HPDE6-E6E7 (cell line): ENCODE results near the gene AURKB.
"Not testable (repeated sequence)": the region's sequence is repeated elsewhere in the genome, so short reads cannot be mapped to it uniquely, and the experiment has no call there.

Experiments used
- DNase-seq: peaks from one replicate; pipeline ENCODE4 v3.0.0; 2011; ENCODE audit warnings: missing footprints; ENCODE audit errors: extremely low spot score

The AURKB gene

GRCh38 chr17:8189041-8189710 lies 21.2 kb downstream of the AURKB start:
- no peak for DNase-seq

DNA sequence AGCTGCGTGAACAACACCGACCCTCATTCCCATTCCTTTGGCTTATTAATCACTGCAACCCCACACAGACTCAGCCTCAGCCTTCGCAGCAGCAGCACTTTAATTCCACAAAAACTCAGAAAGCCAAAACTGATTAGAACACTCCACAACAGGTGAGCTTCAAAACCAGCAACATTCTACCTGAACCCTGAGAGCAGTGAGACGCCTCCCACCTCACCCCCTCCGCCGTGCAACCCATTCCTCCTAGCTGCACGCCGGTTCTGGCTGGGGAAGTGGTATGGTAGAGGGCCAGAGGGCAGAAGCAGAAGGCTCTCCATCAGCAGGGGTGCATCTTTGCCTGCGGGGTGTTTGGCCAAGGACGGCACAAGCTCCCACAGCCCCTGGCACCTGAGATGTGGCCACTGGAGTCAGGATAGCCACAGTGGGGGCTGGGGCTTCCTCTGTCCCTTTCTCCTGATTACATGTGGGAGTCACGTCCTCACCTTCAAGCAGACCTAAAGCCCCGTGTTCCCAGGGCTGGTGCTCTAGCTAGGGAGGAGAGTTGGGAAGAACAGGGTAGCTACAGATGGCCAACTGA lies 22.0 kb downstream of the AURKB start:
- DNase-seq = no peak

- DNase-seq = peak; percentile 69
Observed at GRCh38 chr17:8187517-8188262, 22.7 kb downstream of the AURKB start.

DNA sequence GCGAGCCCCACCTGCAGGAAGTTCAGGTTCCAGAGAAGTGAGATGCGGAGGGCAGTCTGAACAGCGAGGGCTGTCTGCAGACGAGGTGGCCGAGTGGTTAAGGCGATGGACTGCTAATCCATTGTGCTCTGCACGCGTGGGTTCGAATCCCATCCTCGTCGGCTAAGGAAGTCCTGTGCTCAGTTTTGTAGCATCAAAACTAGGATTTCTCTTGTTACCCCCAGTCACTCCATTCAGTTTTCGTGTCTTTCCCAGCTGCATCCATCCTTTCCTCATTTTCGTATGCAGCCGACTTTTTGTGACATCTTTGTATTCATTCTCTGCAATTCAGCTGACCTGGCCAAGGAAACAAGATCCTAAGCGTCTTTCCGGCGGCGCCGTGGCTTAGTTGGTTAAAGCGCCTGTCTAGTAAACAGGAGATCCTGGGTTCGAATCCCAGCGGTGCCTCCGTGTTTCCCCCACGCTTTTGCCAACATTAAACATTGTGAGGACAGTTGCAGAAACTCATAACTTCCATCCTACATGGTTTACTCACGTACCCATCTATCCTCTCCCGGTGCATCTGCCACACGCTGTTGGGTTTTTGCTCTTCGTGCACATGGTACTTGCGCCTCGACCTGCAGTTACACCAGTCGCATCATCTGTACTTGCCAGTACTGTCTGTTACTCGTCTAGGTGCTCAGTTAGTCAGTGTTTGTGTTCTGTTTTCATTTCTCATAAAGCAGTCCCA lies 23.4 kb downstream of the AURKB start:
- DNase-seq = peak; percentile 71

- DNase-seq = no peak
Observed at GRCh38 chr17:8186446-8186786, 24.0 kb downstream of the AURKB start.

DNA sequence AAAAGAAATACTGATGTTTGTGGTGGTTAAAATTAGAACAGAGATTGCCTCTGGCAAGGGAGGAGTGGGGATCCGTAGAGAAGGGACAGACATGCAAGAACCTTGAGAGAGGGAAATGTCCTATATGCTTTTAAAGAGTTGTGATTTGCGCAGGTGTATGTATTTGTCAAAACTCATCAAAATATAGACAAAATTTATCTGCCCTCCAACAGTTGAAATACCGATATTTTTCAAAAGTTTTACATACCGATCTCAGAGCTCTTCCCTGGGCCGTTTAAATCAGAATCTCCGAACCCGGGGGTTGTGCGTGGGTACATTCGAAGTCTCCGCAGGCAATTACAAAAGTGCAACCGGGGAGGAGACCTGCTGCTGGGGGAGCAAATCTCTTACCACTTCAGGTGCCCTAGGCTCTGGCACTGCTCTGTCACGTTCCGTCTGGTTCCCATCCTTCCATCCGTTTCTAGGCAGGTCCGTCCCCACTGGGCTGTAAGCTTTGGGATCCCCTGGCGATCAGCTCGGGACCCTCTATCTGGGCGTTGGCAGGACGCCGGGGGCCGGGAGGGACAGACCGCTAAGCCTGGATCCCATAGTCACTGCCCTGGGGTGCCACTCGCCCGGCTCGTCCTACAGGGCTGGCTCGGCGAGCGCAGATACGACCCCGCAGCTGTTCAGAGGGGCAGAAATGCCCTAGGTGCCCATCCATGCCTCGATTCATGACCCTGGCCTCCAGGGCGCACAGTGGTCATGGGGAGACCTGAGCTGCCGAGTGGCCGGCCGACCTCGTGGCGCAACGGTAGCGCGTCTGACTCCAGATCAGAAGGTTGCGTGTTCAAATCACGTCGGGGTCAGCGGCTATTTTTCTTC lies 24.6 kb downstream of the AURKB start:
- no peak for DNase-seq

- no peak for DNase-seq
Observed at GRCh38 chr17:8176998-8177731, 33.2 kb downstream of the AURKB start.

- peak; percentile 64 for DNase-seq
Observed at GRCh38 chr17:8176197-8176940, 34.0 kb downstream of the AURKB start, which contains the start of gene TMEM107. Gene TMEM107 (minus strand): TSS chr17:8176380. CDS start chr17:8176286, 94 bp downstream.

- no peak for DNase-seq
Observed at GRCh38 chr17:8175795-8176196, 34.6 kb downstream of the AURKB start.

- no peak for DNase-seq
Observed at GRCh38 chr17:8173871-8174322, 36.5 kb downstream of the AURKB start.

DNA sequence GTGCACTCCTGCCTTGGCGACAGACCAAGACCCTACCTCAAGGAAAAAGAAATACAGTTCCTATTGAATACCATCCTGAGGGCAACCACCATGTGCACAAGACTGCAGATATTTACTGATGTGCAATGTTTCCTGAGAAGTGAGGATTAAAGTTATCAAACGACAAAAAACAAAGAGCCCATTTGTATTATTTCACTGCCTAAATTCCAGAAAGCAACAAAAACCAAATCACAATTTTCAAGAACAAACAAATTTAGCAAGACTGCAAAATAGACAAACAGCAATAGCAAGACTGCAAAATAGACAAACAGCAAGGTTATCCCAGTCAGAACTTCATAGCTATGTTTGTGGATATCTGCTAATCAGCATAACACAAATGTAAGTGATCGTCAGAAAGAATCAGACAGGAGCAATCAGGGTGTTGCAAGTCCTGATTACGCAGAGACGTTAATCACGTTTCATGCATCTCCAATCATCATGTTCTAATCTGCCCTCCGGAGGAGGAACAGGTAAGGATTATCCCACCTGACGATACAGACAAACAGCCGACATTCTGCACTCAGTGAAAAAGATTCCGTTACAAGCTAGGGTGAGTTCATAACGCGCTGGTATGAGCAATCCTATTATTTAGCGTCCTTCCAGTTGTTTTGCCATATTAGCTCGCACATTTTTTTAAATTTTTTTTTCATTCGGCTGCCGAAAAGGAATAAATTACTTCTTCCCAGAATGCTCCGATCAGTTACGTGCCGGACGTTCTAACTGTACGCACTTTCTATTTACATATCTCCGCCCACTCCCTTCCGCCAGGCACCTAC lies 37.1 kb downstream of the AURKB start:
- peak; percentile 50 for DNase-seq

DNA sequence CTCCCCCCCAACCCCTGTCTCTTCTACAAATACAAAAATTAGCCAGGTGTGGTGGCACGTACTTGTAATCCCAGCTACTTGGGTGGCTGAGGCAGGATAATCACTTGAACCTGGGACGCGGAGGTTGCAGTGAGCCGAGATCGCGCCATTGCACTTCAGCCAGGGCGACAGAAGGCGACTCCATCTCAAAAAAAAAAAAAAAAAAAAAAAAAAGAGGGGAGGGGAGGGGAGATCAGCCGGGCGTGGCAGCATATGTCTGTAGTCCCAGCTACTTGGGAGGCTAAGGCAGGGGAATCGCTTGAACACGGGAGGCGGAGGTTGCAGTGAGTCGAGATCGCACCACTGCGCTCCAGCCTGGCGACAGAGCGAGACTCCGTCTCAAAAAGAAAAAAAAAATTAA lies 40.2 kb downstream of the AURKB start:
- DNase-seq = not testable (repeated sequence)

GRCh38 chr17:8167526-8167925 lies 42.8 kb downstream of the AURKB start:
- no peak for DNase-seq

DNA sequence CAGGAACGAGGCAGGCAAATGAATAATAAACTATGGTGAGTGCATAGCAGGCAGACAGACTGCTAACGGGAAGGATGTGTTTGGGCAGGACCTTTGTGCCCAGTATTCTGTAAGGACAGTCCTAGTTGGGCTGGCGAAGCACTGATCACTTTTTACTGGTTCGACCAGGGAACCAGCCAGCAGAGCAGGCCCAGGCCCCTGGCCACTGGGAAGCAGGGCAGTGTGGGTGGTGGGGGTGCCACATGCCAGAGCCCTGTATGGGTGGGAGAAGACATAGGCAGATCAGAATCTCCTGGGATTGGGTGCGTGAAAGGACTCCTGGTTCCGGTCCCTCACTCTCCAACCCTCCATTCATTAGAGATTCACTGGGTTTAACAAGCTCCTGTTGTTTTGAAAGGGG lies 43.6 kb downstream of the AURKB start:
- DNase-seq = no peak

DNA sequence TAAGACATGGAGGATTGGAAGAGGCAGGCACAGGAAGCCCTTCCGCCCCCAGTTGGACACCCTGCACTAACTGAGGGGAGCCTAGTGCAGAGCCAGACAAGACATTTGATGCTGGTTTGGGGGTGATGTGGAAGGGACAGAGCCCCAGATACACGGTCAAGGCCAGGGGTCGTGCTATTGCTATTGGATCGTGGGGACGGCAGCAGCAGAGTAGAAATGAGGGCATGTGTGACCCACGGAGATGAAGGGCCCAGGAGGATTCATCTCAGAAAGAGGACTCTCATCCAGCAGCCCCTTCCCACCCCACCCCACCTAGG lies 45.6 kb downstream of the AURKB start:
- DNase-seq = no peak

- DNase-seq = no peak
Observed at GRCh38 chr17:8163978-8164814, 46.2 kb downstream of the AURKB start.

DNA sequence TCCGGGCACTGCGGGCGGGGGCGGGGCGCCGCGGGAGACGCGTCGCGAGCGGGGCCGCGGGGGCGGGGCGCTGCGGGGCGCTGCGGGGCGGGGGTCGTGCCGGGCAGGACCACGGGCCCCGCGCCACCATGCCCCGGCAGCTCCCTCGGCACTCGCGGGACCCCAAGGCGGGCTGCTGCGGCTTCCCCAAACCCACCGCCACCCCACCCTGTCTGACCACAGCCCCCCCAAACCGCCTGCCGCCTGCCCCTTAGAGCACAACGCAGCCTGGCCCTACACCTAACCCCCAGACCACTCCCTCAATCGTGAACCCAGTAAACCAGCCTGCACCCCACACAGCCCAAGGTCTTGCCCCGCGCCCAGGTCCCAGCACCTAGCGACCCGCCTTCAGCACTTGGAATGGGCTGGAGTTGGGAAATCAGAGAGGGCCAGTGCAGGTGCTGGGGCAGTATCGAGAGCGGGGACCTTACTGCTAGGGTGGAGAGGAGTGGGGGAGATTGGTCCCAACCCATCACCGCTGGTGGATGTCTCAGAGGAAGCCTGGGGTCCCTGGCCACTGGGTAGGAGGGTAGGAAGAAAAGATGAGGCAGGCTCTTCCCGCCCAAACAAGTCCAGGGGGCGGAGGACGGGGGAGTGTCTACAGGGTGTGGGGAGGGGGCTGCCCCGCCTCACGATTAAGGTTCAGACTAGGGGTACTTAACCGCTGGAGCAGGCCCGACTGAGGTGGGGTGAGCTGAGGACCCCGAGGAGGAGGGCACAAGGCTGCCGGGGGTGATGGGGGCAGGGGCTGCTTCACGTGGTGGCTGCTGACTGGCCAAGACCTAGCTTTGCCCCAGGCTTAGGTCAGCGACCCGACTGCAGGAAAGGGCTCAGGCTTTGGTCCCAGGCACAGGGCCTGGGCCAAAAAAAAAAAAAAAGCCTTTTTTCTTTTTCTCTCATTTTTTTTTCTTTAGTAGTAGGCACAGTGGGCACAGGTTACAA lies 47.1 kb downstream of the AURKB start:
- no peak for DNase-seq
